Left ventricle myocardium inferior (tissue), 1 donor: ENCODE results near the gene NCAPG2. TPM values are rescaled to one million over a fixed set of nuclear protein-coding genes. Genes with fewer than 3 reads are reported as not detected.
"Not testable (repeated sequence)": the region's sequence is repeated elsewhere in the genome, so short reads cannot be mapped to it uniquely, and the experiment has no call there.

Experiments used
- DNase-seq: peaks from one replicate; pipeline ENCODE4 v3.0.0-alpha.2; 2020
- H3K27ac ChIP-seq: fragments of 200-600 bp; replicated peaks from 2 replicates; pipeline ENCODE4 v1.8.0; 2021
- H3K27me3 ChIP-seq: fragments of 200-600 bp; 2 replicates; pipeline ENCODE4 v1.8.0; 2021; ENCODE audit warnings: low read depth
- H3K36me3 ChIP-seq: fragments of 200-600 bp; 2 replicates; pipeline ENCODE4 v1.8.0; 2021
- H3K4me1 ChIP-seq: fragments of 200-600 bp; 2 replicates; pipeline ENCODE4 v1.8.0; 2021
- H3K4me3 ChIP-seq: fragments of 200-600 bp; 2 replicates; pipeline ENCODE4 v1.8.0; 2021; ENCODE audit warnings: mild to moderate bottlenecking, moderate library complexity
- H3K9me3 ChIP-seq: fragments of 200-600 bp; replicated peaks from 2 replicates; pipeline ENCODE4 v1.8.0; 2021
- intact Hi-C: fragments of 100-400 bp; cut with micrococcal nuclease; formaldehyde crosslinking; loops from one replicate; pipeline ENCODE4 v1.11.0; 2022
- total RNA-seq: library from RNA; stranded (reverse); fragmentation: NEBNext Ultra II Directional; extraction: Animal tissue kit (Norgen Biotek cat#: 25700); gene quantifications from one replicate; pipeline ENCODE4 v1.2.1, GENCODE V29; 2021
- TF ChIP-seq, protein P1 (sequence below): fragments of 200-600 bp; IDR thresholded peaks from 2 replicates; pipeline ENCODE4 v1.8.0; 2021; ENCODE audit warnings: antibody characterized with exemption, mild to moderate bottlenecking, borderline replicate concordance
- donor health status: DM: no; HTN: yes; CAD: no; lungs with severe emphysema.

NCAPG2 gene
- total RNA-seq, 1 donor from 2014 or later = 3.7 TPM

DNA sequence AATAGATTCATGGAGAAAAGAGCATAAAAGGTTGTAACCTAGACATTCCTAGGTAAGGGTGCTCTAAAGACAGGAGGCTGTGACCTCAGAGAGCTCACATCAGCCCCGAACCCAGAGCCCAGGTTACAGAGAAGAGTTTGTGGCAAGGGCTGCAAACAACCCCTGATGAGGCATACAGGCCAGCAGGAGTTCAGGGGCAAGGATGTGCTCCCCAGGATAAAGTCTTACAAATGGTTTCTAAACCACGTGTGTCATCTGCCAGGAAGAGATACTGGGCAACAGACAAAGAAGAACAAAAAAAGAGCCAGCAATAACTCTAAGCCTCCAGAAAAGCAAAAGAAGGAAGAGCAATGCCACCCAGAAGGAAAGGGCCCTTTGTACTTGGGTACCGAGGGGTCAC is 27.7 kb downstream of the NCAPG2 start:
- intact Hi-C loops = no loop called here
- Histone ChIP-seq H3K36me3 (peaks cover 30% of the 10 kb centered on the region), H3K27me3 (no peaks in the 10 kb centered on the region), H3K4me3 (no peak overlapping the region), H3K27ac (no peak overlapping the region), H3K4me1 (no peaks in the 10 kb centered on the region), H3K9me3 (no peaks in the 10 kb centered on the region)
- no peak for DNase-seq
- TF ChIP-seq, protein P1, sequence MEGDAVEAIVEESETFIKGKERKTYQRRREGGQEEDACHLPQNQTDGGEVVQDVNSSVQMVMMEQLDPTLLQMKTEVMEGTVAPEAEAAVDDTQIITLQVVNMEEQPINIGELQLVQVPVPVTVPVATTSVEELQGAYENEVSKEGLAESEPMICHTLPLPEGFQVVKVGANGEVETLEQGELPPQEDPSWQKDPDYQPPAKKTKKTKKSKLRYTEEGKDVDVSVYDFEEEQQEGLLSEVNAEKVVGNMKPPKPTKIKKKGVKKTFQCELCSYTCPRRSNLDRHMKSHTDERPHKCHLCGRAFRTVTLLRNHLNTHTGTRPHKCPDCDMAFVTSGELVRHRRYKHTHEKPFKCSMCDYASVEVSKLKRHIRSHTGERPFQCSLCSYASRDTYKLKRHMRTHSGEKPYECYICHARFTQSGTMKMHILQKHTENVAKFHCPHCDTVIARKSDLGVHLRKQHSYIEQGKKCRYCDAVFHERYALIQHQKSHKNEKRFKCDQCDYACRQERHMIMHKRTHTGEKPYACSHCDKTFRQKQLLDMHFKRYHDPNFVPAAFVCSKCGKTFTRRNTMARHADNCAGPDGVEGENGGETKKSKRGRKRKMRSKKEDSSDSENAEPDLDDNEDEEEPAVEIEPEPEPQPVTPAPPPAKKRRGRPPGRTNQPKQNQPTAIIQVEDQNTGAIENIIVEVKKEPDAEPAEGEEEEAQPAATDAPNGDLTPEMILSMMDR = no peak

DNA sequence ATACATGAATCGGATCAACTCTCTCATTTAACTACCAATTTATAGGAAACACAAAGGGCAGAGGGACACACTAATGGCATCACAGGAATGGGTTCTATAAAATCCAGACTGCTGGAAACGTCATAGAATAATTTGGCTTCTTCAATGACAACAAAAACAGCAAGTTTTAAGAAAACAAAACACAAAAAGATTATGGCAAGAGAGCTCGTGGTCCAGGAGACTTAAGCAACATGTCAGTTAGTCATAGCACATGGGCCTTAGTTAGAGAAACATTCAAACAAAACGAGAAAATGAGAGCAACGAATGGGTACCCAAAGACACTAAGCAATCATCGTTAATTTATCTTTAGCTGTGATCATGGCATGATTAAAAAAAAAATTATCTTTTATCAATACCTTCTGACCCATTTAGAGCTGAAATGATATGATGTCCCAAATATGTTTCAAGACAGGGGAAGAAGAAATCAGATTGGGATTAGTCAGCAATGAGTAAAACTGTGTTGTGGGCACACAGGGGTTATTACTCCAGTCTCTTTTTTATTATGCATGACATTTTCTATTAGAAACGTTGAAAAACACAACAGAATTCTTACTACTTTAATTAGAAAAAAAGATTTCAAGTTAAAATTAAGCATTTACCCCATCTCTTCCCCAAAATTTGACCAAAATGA is 28.3 kb downstream of the NCAPG2 start:
- no peak for DNase-seq
- H3K27me3 ChIP-seq = no peaks in the 10 kb centered on the region
- no peaks in the 10 kb centered on the region for H3K4me1 ChIP-seq
- H3K36me3 ChIP-seq = peaks cover 32% of the 10 kb centered on the region
- TF ChIP-seq, protein P1 = no peak
- intact Hi-C loops = no loop called here
- no peak overlapping the region for H3K27ac ChIP-seq
- no peak overlapping the region for H3K4me3 ChIP-seq
- H3K9me3 ChIP-seq = no peaks in the 10 kb centered on the region

GRCh38 chr7:158672975-158673374 is 31.6 kb downstream of the NCAPG2 start:
- intact Hi-C loops = no loop called here
- DNase-seq = no peak
- Histone ChIP-seq H3K36me3 (peaks cover 17% of the 10 kb centered on the region), H3K4me1 (no peaks in the 10 kb centered on the region), H3K27ac (no peak overlapping the region), H3K4me3 (no peak overlapping the region), H3K27me3 (no peaks in the 10 kb centered on the region), H3K9me3 (no peaks in the 10 kb centered on the region)
- TF ChIP-seq, protein P1 = no peak

GRCh38 chr7:158668086-158668485 is 36.5 kb downstream of the NCAPG2 start:
- H3K36me3 ChIP-seq = peaks cover 24% of the 10 kb centered on the region
- H3K27ac ChIP-seq, H3K4me3 ChIP-seq, DNase-seq, H3K4me1 ChIP-seq, H3K27me3 ChIP-seq, intact Hi-C loops, H3K9me3 ChIP-seq: not testable (repeated sequence)

DNA sequence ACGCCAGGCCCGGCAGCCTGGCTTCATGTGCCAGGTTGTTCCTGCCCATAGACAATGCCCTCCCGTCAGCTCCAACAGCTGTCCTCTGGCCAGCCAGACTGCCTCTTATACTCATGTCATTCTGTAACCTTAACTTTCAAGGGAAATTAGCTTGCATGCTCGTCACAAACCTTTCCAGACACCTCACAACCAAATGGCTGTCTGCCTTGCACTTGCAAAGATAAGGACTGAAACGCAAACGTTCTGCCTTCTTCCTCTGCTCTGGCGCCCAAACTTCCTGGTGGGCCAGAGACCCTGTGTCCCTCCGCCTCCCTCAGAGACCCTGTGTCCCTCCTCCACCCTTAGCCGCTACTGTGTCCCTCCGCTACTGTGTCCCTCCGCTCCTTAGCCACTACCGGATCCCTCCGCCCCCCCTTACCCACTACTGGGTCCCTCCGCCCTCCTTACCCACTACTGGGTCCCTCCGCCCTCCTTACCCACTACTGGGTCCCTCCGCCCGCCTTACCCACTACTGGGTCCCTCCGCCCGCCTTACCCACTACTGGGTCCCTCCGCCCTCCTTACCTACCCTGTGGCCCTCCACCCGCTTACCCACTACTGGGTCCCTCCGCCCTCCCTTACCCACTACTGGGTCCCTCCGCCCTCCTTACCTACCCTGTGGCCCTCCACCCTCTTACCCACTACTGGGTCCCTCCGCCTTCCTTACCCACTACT is 37.5 kb downstream of the NCAPG2 start:
- H3K27me3 ChIP-seq, H3K9me3 ChIP-seq, DNase-seq, H3K4me3 ChIP-seq, H3K4me1 ChIP-seq, intact Hi-C loops, H3K27ac ChIP-seq: not testable (repeated sequence)
- H3K36me3 ChIP-seq = peaks cover 23% of the 10 kb centered on the region

DNA sequence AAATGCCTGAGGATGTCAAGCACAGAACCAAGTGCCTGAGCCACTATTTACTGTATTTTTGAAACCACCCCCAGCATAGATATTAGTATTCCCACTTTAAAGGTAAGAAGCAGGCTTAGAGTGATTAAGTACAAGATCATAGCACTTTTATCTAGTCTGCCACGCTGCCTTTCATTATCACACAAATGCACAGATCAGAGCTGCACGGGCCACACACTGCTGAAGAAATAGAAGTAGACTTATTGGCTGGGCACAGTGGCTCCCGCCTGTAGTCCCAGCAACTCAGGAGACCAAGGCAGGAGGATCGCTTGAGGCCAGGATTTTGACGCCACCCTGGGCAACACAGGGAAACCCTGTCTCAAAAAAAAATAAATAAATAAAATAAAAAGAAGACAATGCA is 38.2 kb downstream of the NCAPG2 start:
- H3K27me3 ChIP-seq = no peaks in the 10 kb centered on the region
- no peak for DNase-seq
- H3K27ac ChIP-seq = no peak overlapping the region
- H3K4me1 ChIP-seq = no peaks in the 10 kb centered on the region
- peaks cover 22% of the 10 kb centered on the region for H3K36me3 ChIP-seq
- TF ChIP-seq, protein P1 = no peak
- intact Hi-C loops = no loop called here
- no peaks in the 10 kb centered on the region for H3K9me3 ChIP-seq
- no peak overlapping the region for H3K4me3 ChIP-seq
